Sigmoid colon (tissue), 4 donors: ENCODE data around the gene NCKAP5.

Source experiments
- EP300 ChIP-seq, 4 donors: sonication (generic); formaldehyde crosslinking; IDR thresholded peaks; one replicate each; pipeline ENCODE4 v1.6.1; 2017; ENCODE audit warnings: antibody characterized with exemption in 4 of 4
- POLR2A ChIP-seq, 2 donors: fragments of 450-650 bp; IDR thresholded peaks; one replicate each; pipeline ENCODE4 v1.6.1; 2016; ENCODE audit warnings: antibody characterized with exemption in 2 of 2, mild to moderate bottlenecking in 2 of 2, moderate library complexity in 2 of 2
- POLR2AphosphoS5 ChIP-seq, 4 donors: sonication (generic); formaldehyde crosslinking; IDR thresholded peaks; one replicate each; pipeline ENCODE4 v1.6.1; 2017; ENCODE audit warnings: antibody characterized with exemption in 4 of 4
- TF ChIP-seq, protein P1 (sequence below), 4 experiments: fragments of 450-650 bp in 3 of 4; fragments of 200-600 bp in 1 of 4; IDR thresholded peaks; one replicate each; pipeline ENCODE4 v1.5.1; 2016 to 2019; ENCODE audit warnings: antibody characterized with exemption in 4 of 4, mild to moderate bottlenecking in 3 of 4, moderate library complexity in 2 of 4

DNA sequence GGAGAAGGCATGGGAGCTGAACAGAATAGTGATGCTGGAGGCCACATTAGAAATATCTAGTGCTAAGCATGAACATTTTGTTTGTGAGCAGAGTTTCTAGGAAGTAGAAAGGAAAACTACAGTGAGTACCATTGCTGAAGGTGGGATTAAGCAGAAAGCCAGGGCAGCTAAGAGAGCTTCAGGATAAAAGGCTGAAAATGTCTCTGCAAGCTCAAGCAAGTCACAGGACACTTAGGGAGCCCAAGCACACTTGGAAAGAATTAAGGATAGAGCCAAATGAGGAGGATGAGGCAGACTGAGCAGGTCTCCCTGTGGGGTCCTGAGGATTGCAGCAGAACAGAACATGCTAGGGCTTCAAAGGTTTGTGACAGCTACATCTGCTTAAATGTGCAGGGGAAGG is 817.7 kb downstream of the NCKAP5 start:
- TF ChIP-seq POLR2A (IDR thresholded peaks at IDR 0.05) (no peak), POLR2AphosphoS5 (IDR thresholded peaks at IDR 0.05) (no peak), EP300 (IDR thresholded peaks at IDR 0.05) (no peak)
- TF ChIP-seq, protein P1, sequence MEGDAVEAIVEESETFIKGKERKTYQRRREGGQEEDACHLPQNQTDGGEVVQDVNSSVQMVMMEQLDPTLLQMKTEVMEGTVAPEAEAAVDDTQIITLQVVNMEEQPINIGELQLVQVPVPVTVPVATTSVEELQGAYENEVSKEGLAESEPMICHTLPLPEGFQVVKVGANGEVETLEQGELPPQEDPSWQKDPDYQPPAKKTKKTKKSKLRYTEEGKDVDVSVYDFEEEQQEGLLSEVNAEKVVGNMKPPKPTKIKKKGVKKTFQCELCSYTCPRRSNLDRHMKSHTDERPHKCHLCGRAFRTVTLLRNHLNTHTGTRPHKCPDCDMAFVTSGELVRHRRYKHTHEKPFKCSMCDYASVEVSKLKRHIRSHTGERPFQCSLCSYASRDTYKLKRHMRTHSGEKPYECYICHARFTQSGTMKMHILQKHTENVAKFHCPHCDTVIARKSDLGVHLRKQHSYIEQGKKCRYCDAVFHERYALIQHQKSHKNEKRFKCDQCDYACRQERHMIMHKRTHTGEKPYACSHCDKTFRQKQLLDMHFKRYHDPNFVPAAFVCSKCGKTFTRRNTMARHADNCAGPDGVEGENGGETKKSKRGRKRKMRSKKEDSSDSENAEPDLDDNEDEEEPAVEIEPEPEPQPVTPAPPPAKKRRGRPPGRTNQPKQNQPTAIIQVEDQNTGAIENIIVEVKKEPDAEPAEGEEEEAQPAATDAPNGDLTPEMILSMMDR (IDR thresholded peaks at IDR 0.05), result no peak
